Neural progenitor cell (in vitro differentiated cells): ENCODE results near the gene ABI3BP.

ENCODE experiments used
- CTCF ChIP-seq: fragments of 200-600 bp; sonication (generic); IDR thresholded peaks from 2 replicates; pipeline ENCODE4 v1.5.1; 2017; ENCODE audit warnings: antibody characterized with exemption, mild to moderate bottlenecking
- EZH2 ChIP-seq: fragments of 200-600 bp; sonication (generic); IDR thresholded peaks from 2 replicates; pipeline ENCODE4 v1.6.1; 2017; ENCODE audit warnings: antibody characterized with exemption, mild to moderate bottlenecking, moderate library complexity
- EZH2phosphoT487 ChIP-seq: fragments of 200-600 bp; sonication (generic); IDR thresholded peaks from 2 replicates; pipeline ENCODE4 v1.6.1; 2017; ENCODE audit warnings: antibody characterized with exemption

- no peak for TF ChIP-seq EZH2
- no peak for TF ChIP-seq CTCF
- no peak for TF ChIP-seq EZH2phosphoT487
Observed at GRCh38 chr3:100978011-100978659, 15.1 kb downstream of the ABI3BP start.
